Hepatocyte (in vitro differentiated cells): Measurements from ENCODE around the gene TRMT44. TPM values are rescaled to one million over a fixed set of nuclear protein-coding genes. Genes with fewer than 3 reads are reported as not detected.

Experiments used
- DNase-seq: peaks from one replicate; pipeline ENCODE4 v3.0.0-alpha.2; 2016; ENCODE audit warnings: low spot score
- H2AFZ ChIP-seq: fragments of 200-600 bp; sonication (generic); 2 replicates; pipeline ENCODE4 v1.6.0; 2016; ENCODE audit warnings: antibody characterized with exemption, mild to moderate bottlenecking
- H3K27ac ChIP-seq: fragments of 200-600 bp; sonication (generic); 2 replicates; pipeline ENCODE4 v1.5.1; 2016; ENCODE audit warnings: mild to moderate bottlenecking
- H3K27me3 ChIP-seq: fragments of 200-600 bp; sonication (generic); 2 replicates; pipeline ENCODE4 v1.6.1; 2016
- H3K36me3 ChIP-seq: fragments of 200-600 bp; sonication (generic); replicated peaks from 2 replicates; pipeline ENCODE4 v1.5.1; 2016; ENCODE audit warnings: low read depth; ENCODE audit not compliant: insufficient read depth
- H3K4me1 ChIP-seq: fragments of 200-600 bp; sonication (generic); 2 replicates; pipeline ENCODE4 v1.5.1; 2016; ENCODE audit warnings: mild to moderate bottlenecking, moderate library complexity; ENCODE audit not compliant: insufficient read depth
- H3K4me2 ChIP-seq: fragments of 200-600 bp; sonication (generic); 2 replicates; pipeline ENCODE4 v1.6.0; 2016
- H3K4me3 ChIP-seq: fragments of 200-600 bp; sonication (generic); 2 replicates; pipeline ENCODE4 v1.5.1; 2016; ENCODE audit warnings: mild to moderate bottlenecking
- H3K79me2 ChIP-seq: fragments of 200-600 bp; sonication (generic); 2 replicates; pipeline ENCODE4 v1.6.0; 2017; ENCODE audit warnings: mild to moderate bottlenecking
- H3K9me2 ChIP-seq: fragments of 200-600 bp; sonication (generic); replicated peaks from 2 replicates; pipeline ENCODE4 v1.6.0; 2017; ENCODE audit warnings: mild to moderate bottlenecking; ENCODE audit not compliant: insufficient read depth
- H3K9me3 ChIP-seq: fragments of 200-600 bp; sonication (generic); 2 replicates; pipeline ENCODE4 v1.5.1; 2016; ENCODE audit warnings: low read depth, mild to moderate bottlenecking
- H4K20me1 ChIP-seq: fragments of 200-600 bp; sonication (generic); 2 replicates; pipeline ENCODE4 v1.6.0; 2016; ENCODE audit warnings: mild to moderate bottlenecking; ENCODE audit not compliant: insufficient read depth, poor library complexity, severe bottlenecking
- EZH2 ChIP-seq: fragments of 200-600 bp; sonication (generic); IDR thresholded peaks from 2 replicates; pipeline ENCODE4 v1.6.1; 2016; ENCODE audit warnings: antibody characterized with exemption, mild to moderate bottlenecking, borderline replicate concordance
- EZH2phosphoT487 ChIP-seq: fragments of 200-600 bp; sonication (generic); IDR thresholded peaks from one replicate; pipeline ENCODE4 v1.6.1; 2018; ENCODE audit warnings: antibody characterized with exemption, mild to moderate bottlenecking, low read depth, moderate library complexity; ENCODE audit not compliant: unreplicated experiment, severe bottlenecking
- WGBS: methylation state at CpG from one replicate; pipeline ENCODE4 v1.1.6; 2016; ENCODE audit warnings: low lambda C conversion rate; ENCODE audit errors: missing lambda C conversion rate; 5-methylcytosine and 5-hydroxymethylcytosine counted together
- polyA plus RNA-seq: library from polyadenylated mRNA; unstranded; fragments of >200 nt; fragmentation: Nextera tagmentation; extraction: Ambion mirVana; gene quantifications from 2 replicates; pipeline ENCODE4 v1.2.1, GENCODE V29; 2016
- total RNA-seq: library from RNA; depleted of rRNA; stranded (reverse); fragments of >200 nt; gene quantifications from 2 replicates; pipeline ENCODE4 v1.2.3, GENCODE V29; 2014
- TF ChIP-seq, protein P1 (sequence below): fragments of 200-600 bp; sonication (generic); IDR thresholded peaks from 2 replicates; pipeline ENCODE4 v1.5.1; 2016; ENCODE audit warnings: antibody characterized with exemption, mild to moderate bottlenecking; ENCODE audit not compliant: poor library complexity

Gene TRMT44
- total and polyA plus RNA-seq, 2 experiments from 2014 or later: 8.2 to 13.2 TPM

DNA sequence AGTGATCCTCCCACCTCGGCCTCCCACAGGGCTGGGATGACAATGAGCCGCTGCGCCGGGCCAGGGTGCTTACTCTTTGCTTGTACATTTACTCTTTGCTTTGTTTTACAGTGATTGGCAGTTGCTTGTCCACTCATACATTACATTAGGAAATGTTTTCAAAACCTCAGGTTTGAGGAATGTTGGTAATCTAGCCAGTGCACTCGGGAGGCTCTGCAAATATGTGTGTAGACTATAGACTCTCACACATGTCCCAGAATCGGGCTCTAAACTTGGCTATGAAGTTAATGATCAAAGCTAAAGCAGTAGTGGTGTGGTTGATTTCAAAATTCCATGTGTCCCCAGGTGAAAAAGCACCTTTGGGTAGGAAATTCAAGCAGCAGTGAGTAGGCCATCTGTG, 20.5 kb downstream of the TRMT44 start:
- H3K9me3 ChIP-seq: no peaks in the 10 kb centered on the region
- H3K79me2 ChIP-seq: no peaks in the 10 kb centered on the region
- no peak overlapping the region for H2AFZ ChIP-seq
- no peak for DNase-seq
- no peaks in the 10 kb centered on the region for H3K9me2 ChIP-seq
- H3K4me1 ChIP-seq: peaks cover 4% of the 10 kb centered on the region
- H3K36me3 ChIP-seq: no peaks in the 10 kb centered on the region
- no peak overlapping the region for H3K4me3 ChIP-seq
- H4K20me1 ChIP-seq: no peaks in the 10 kb centered on the region
- no peaks in the 10 kb centered on the region for H3K27me3 ChIP-seq
- H3K27ac ChIP-seq: no peak overlapping the region
- no peak for TF ChIP-seq EZH2phosphoT487
- TF ChIP-seq, protein P1, sequence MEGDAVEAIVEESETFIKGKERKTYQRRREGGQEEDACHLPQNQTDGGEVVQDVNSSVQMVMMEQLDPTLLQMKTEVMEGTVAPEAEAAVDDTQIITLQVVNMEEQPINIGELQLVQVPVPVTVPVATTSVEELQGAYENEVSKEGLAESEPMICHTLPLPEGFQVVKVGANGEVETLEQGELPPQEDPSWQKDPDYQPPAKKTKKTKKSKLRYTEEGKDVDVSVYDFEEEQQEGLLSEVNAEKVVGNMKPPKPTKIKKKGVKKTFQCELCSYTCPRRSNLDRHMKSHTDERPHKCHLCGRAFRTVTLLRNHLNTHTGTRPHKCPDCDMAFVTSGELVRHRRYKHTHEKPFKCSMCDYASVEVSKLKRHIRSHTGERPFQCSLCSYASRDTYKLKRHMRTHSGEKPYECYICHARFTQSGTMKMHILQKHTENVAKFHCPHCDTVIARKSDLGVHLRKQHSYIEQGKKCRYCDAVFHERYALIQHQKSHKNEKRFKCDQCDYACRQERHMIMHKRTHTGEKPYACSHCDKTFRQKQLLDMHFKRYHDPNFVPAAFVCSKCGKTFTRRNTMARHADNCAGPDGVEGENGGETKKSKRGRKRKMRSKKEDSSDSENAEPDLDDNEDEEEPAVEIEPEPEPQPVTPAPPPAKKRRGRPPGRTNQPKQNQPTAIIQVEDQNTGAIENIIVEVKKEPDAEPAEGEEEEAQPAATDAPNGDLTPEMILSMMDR: no peak
- no peak for TF ChIP-seq EZH2
- WGBS: 95% methylated on average over 6 of the region's 6 CpGs
- H3K4me2 ChIP-seq: no peak overlapping the region

DNA sequence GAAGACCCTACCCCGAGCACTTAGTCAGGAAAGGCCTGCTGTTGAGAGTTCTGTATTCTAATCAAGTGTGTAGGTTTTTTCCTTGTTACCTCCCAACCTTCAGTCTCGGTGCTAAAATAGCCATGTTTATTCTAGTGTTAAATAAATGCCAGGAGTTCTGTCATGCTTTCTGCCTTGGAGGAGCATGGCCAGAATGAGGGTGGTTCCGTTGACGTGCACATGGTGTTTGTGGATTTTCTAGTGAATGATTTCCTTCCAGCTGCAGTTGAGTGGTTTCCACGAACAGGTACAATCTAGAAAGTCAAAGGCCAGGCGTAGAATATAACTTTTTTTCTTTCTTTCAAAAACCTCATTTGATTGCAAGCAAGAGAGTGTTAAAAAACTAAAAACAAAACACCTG, 21.0 kb downstream of the TRMT44 start:
- DNase-seq: no peak
- Histone ChIP-seq H2AFZ (no peak overlapping the region), H3K4me2 (no peak overlapping the region), H3K9me3 (no peaks in the 10 kb centered on the region), H3K79me2 (no peaks in the 10 kb centered on the region), H3K4me1 (peaks cover 4% of the 10 kb centered on the region), H3K27me3 (no peaks in the 10 kb centered on the region), H3K36me3 (no peaks in the 10 kb centered on the region), H4K20me1 (no peaks in the 10 kb centered on the region), H3K9me2 (no peaks in the 10 kb centered on the region), H3K27ac (no peak overlapping the region), H3K4me3 (no peak overlapping the region)
- TF ChIP-seq, protein P1: no peak
- no peak for TF ChIP-seq EZH2
- TF ChIP-seq EZH2phosphoT487: no peak
- 83% methylated on average over 6 of the region's 6 CpGs for WGBS

DNA sequence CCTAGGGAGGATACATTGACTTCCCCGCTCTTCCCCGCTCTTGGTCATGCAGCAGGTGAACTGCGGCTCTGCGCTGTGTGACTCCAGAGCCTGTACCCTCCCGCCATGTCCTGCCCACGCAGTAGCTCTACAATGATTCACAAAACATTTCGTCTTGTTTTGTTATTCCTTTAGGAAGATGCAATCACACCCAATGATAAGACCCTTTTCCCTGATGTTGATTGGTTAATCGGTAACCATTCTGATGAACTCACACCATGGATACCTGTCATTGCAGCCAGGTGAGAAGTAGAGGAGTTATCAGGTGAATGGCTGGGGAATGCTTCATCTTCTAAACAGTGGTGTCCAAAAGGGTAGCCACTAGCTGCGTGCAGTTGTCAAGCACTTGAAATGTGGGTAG, 23.2 kb downstream of the TRMT44 start:
- peaks cover 4% of the 10 kb centered on the region for H3K4me1 ChIP-seq
- H4K20me1 ChIP-seq: no peaks in the 10 kb centered on the region
- H3K27ac ChIP-seq: no peak overlapping the region
- no peaks in the 10 kb centered on the region for H3K9me2 ChIP-seq
- no peak for DNase-seq
- no peak overlapping the region for H3K4me2 ChIP-seq
- no peaks in the 10 kb centered on the region for H3K79me2 ChIP-seq
- H3K27me3 ChIP-seq: no peaks in the 10 kb centered on the region
- TF ChIP-seq EZH2phosphoT487 (no peak), EZH2 (no peak)
- TF ChIP-seq, protein P1: no peak
- WGBS: 95% methylated on average over 9 of the region's 9 CpGs
- H3K4me3 ChIP-seq: no peak overlapping the region
- H3K9me3 ChIP-seq: no peaks in the 10 kb centered on the region
- H3K36me3 ChIP-seq: no peaks in the 10 kb centered on the region
- no peak overlapping the region for H2AFZ ChIP-seq

DNA sequence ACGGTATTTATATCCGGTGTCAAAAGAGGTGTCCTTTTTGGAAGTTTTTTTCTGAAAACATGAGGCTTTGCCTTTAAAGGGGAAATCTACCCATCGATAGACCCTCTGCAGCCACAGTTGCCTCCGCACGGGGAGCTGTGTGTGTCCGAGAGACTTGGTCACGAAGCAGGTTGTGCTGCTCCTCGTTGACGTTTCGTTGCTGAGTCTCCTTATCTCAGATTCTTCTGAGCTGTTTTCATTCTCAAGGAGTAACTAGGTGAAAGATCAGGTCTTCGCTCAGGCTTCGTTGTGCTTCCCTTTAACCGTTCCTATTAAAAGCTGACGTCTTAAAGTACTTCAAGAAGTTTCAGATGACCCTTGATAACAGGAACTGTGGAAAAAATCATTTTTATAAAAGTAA, 23.8 kb downstream of the TRMT44 start:
- H3K79me2 ChIP-seq: no peaks in the 10 kb centered on the region
- H3K36me3 ChIP-seq: no peaks in the 10 kb centered on the region
- no peak overlapping the region for H2AFZ ChIP-seq
- H3K27me3 ChIP-seq: no peaks in the 10 kb centered on the region
- H3K9me2 ChIP-seq: no peaks in the 10 kb centered on the region
- 58% methylated on average over 14 of the region's 14 CpGs for WGBS
- no peak overlapping the region for H3K4me3 ChIP-seq
- H3K27ac ChIP-seq: no peak overlapping the region
- H3K9me3 ChIP-seq: no peaks in the 10 kb centered on the region
- no peak for DNase-seq
- H3K4me1 ChIP-seq: peaks cover 4% of the 10 kb centered on the region
- H4K20me1 ChIP-seq: no peaks in the 10 kb centered on the region
- TF ChIP-seq EZH2phosphoT487 (no peak), EZH2 (no peak)
- TF ChIP-seq, protein P1: no peak
- no peak overlapping the region for H3K4me2 ChIP-seq
